ENCODE results near the gene MRPL52. TPM values are rescaled to one million over a fixed set of nuclear protein-coding genes. Genes with fewer than 3 reads are reported as not detected.

Gene MRPL52
- total RNA-seq = 33.4 and 45.0 TPM in 2 replicates

DNA sequence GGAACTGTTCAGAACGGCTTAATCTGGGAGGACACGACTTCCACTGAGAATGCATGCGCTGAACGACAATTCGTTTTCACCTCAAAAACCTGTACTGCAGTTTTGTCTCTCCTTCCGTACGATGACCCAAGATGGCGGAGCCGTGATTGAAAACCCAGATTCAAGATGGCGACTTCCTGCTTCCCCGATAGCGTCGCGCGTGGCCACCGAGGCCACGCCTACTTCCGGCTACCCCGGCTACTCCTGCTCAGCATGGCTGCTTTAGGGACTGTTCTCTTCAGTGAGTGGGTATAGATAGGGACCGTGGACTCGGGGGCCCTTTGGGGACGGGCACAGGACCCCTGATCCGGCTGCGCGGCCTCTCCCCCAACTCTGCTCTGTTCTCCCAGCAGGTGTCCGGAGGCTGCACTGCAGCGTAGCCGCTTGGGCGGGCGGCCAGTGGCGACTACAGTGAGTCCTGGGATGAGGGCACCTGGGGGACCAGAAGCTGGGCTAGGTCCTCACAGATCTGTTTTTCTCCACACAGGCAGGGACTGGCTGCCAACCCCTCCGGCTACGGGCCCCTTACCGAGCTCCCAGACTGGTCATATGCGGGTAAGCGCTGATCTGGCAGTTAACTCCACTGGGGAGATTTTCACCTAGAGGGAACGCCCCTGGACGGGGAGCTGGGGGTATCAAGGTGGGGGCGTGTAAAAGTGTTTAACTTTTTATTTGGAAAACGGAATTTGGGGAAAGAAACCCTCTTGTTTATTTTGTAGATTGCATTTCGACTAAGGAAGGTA lies at the start of gene MRPL52:
MRPL52 (plus strand) TSS at position 227 of the 782 bp plus-strand sequence; CDS start at position 253, 26 bp downstream.

DNA sequence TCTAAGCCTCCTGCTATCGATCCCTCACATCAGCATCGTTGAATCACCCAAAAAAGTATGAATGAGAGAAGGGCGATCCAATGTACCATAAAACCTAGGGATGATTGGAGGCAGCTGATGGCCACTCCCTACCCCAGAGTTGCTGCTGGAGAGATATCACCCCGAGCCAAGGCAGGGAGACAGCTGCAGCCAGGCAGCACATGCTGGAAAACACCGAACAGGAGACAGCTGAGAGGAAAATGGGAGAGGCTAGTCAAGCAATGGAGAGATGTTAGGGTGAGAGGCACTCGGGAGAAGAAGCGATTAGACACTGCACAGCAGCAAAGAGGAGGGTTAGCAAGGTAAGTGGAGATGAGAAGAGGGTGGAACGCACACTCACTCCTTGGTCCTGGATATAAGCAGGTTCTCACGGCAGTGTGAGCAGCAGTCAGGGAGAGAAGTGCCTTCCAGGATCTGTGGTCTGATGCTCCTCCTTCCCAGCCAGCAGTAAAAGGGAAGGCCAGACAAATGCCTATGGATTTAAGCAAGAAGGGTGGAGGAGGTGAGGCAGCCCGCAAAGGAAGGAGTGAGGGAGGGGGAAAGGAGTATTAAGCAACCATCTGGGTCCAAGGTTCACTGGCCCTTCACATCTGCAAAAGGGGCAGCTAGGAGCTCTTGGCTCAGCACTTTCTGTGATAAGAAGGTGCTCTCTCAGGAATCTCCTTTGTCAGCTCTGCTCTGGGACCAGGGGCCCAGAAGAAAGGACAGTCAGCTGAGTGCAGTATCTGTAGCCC lies 14.6 kb upstream of the MRPL52 start, which contains the start of gene SLC7A7:
SLC7A7 (minus strand) TSS at position 495 of the 773 bp plus-strand sequence. CDS start 2,037 bp downstream, outside the sequence.

DNA sequence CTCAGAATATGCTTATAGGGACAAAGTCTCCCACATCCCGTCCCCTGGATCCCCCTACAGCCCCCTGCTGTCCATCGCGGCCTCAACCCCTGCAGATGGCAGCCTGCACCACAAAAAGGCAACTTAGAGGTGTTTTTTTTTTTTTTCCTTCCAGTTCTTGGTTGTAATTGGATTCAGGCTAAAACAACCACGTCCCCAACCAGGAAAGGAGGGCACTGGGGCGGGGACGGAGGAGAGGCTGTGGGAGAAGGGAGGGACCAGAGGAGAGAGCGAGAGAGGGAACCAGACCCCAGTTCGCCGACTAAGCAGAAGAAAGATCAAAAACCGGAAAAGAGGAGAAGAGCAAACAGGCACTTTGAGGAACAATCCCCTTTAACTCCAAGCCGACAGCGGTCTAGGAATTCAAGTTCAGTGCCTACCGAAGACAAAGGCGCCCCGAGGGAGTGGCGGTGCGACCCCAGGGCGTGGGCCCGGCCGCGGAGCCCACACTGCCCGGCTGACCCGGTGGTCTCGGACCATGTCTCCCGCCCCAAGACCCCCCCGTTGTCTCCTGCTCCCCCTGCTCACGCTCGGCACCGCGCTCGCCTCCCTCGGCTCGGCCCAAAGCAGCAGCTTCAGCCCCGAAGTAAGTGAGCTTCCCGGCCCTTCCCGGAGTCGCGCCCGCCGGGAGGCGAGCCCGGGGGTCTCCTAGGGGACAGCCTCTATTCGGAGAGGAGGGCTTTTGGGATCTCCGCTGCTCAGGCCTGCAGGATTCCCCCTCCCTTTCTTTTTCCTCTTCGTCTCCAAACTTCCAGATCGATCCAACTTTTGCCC lies 6.8 kb downstream of the MRPL52 start, which contains the start of gene MMP14:
MMP14 (plus strand) TSS at position 285 of the 813 bp plus-strand sequence; CDS start at position 518, 233 bp downstream.

DNA sequence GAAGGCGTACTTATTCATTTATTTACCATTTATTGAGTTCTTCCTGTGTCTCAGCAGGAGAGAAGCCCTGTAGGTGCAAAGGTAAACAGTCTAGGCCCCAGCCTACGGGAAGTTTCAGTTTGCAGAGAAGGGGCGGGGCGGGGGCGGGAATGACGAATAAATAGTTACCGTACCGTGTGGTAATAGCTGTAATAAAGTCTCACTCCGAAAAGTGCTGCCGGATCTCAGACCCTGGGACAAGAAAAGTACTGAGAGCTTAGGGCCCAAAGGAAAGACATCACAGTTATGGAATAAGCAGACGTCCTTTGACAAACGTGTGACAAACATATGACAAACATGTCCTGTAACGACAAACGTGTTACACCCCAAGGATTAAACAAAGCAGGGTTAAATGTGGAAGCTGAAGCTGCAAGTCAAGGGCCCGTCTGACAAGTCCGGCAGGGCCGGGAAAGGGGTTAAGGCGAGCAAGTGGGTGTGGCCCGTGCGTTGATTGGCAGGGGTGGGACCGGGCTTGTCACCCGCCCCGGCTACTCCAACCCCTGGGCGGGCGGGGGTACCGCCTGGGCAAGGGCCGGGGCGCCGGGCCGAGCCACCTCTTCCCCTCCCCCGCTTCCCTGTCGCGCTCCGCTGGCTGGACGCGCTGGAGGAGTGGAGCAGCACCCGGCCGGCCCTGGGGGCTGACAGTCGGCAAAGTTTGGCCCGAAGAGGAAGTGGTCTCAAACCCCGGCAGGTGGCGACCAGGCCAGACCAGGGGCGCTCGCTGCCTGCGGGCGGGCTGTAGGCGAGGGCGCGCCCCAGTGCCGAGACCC lies 41.7 kb downstream of the MRPL52 start, which contains the start of gene LRP10:
LRP10 (plus strand) TSS at position 517 of the 809 bp plus-strand sequence. CDS start 564 bp downstream, outside the sequence.

DNA sequence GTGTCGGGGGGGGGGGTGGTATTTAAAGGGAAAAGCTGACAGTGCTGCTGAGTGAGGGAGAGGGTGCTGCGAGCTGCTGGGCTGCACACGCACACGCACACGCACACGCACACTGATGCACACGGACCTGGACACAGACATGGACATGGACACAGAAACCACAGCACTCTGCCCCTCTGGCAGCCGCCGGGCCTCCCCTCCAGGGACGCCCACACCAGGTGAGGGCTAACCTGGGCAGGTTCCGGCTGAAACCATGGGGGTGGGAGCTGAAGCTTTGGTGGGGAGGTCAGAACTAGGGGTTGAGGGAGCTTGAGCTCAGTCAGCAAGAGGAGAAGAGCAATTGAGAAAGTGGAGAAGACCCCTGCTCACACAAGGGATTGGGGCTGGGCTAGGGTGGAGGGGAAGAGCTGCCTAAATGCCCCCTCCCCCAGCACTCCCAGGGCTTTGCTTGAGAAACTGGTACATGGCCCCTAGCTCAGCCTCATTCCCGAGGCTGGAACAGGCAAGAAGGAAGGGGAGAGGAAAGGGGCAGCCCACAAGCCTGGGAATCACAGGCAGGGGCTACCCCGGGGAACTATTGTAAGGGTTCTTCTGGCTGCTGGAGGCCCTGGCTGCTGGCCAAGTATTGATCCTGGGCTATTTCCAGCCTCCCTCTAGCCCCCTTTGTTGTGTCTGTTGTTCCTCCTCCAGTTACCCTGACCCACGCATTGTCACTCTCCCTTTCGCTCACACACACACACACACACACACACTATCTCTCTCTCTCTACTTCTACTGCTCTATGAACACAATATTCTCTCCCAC lies 53.7 kb downstream of the MRPL52 start, which contains the start of gene REM2:
REM2 (plus strand) TSS at position 50 of the 804 bp plus-strand sequence; CDS start at position 116, 66 bp downstream.

Small RNA genes within 50 kb of the gene (small RNA-seq; reads per million reads assigned to genes)
- gene RF00019 = not detected

Other genes with a start within 250 kb of the MRPL52 start
- gene DAD1, start 240.7 kb upstream of the MRPL52 start, total RNA-seq = 220 and 318 TPM in 2 replicates
- gene ABHD4, start 231.6 kb upstream of the MRPL52 start, total RNA-seq = 10.8 and 12.1 TPM in 2 replicates
- not detected in 2 replicates for gene OR6J1, start 185.5 kb upstream of the MRPL52 start, total RNA-seq
- 63.3 and 71.7 TPM in 2 replicates for gene OXA1L, start 63.2 kb upstream of the MRPL52 start, total RNA-seq
- 0.73 and 1.2 TPM in 2 replicates for gene SLC7A7, start 14.5 kb upstream of the MRPL52 start, total RNA-seq
- gene MMP14, start 6.7 kb downstream of the MRPL52 start, total RNA-seq = 320 and 373 TPM in 2 replicates
- gene LRP10, start 41.9 kb downstream of the MRPL52 start, total RNA-seq = 64.5 and 67.6 TPM in 2 replicates
- gene REM2, start 53.3 kb downstream of the MRPL52 start, total RNA-seq = 0.37 TPM in 1 of 2 replicates, not detected in the other
- gene RBM23, start 89.3 kb downstream of the MRPL52 start, total RNA-seq = 34.9 and 50.0 TPM in 2 replicates
- gene PRMT5, start 99.5 kb downstream of the MRPL52 start, total RNA-seq = 76.8 and 106 TPM in 2 replicates
- 41.6 and 45.2 TPM in 2 replicates for gene HAUS4, start 127.2 kb downstream of the MRPL52 start, total RNA-seq
- 3.3 and 12.7 TPM in 2 replicates for gene AJUBA, start 152.7 kb downstream of the MRPL52 start, total RNA-seq
- gene C14orf93, start 180.3 kb downstream of the MRPL52 start, total RNA-seq = 9.4 and 10.7 TPM in 2 replicates
- gene PSMB5, start 205.0 kb downstream of the MRPL52 start, total RNA-seq = 137 and 164 TPM in 2 replicates
- gene PSMB11, start 212.3 kb downstream of the MRPL52 start, total RNA-seq = not detected in 2 replicates
- 2.2 and 3.3 TPM in 2 replicates for gene CDH24, start 227.6 kb downstream of the MRPL52 start, total RNA-seq